ENCODE results near the gene PLEKHA4. TPM values are rescaled to one million over a fixed set of nuclear protein-coding genes. Genes with fewer than 3 reads are reported as not detected.

PLEKHA4 gene
- total RNA-seq, 2 experiments from 2014 or later = 8.1 to 8.4 TPM

GRCh38 chr19:48833977-48834376 is 34.4 kb downstream of the PLEKHA4 start:
- Histone ChIP-seq H4K20me1 (ENCODE audit: insufficient read depth, low read length) (no peaks in the 10 kb centered on the region), H3K9me2 (ENCODE audit: insufficient read depth, low read length) (no peaks in the 10 kb centered on the region), H3K4me1 (ENCODE audit: insufficient read depth, low read length, poor library complexity, severe bottlenecking) (peaks cover 20% of the 10 kb centered on the region), H3K4me3 (ENCODE audit: low read depth, low read length, poor library complexity, severe bottlenecking) (no peak overlapping the region), H3K79me2 (ENCODE audit: insufficient read depth, low read depth, low read length) (no peaks in the 10 kb centered on the region), H3K36me3 (ENCODE audit: insufficient read depth, low read length) (no peaks in the 10 kb centered on the region), H2AFZ (ENCODE audit: low read length) (no peak overlapping the region), H3K27ac (ENCODE audit: low read depth, low read length, poor library complexity, severe bottlenecking) (no peak overlapping the region), H3K9me3 (ENCODE audit: low read length) (no peaks in the 10 kb centered on the region), H3K4me2 (ENCODE audit: low read length) (no peak overlapping the region)
- TF ChIP-seq EZH2phosphoT487 (IDR thresholded peaks at IDR 0.05; ENCODE audit: borderline replicate concordance, low read depth, low read length) = no peak
- TF ChIP-seq, protein P1, sequence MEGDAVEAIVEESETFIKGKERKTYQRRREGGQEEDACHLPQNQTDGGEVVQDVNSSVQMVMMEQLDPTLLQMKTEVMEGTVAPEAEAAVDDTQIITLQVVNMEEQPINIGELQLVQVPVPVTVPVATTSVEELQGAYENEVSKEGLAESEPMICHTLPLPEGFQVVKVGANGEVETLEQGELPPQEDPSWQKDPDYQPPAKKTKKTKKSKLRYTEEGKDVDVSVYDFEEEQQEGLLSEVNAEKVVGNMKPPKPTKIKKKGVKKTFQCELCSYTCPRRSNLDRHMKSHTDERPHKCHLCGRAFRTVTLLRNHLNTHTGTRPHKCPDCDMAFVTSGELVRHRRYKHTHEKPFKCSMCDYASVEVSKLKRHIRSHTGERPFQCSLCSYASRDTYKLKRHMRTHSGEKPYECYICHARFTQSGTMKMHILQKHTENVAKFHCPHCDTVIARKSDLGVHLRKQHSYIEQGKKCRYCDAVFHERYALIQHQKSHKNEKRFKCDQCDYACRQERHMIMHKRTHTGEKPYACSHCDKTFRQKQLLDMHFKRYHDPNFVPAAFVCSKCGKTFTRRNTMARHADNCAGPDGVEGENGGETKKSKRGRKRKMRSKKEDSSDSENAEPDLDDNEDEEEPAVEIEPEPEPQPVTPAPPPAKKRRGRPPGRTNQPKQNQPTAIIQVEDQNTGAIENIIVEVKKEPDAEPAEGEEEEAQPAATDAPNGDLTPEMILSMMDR (conservative IDR thresholded peaks at IDR 0.05; ENCODE audit: low read length) = no peak
- ChIA-PET CTCF (ENCODE audit: unreplicated experiment) (no interaction called here), POLR2A (interaction anchor here (0.9 kb wide), 1 partner anchor 22 kb away, joined by 3 read pairs; no protein-coding TSS in a partner anchor)
- no peak for DNase-seq (ENCODE audit: low spot score)
- BruUV-seq (replicated peaks) = no TSS peak
- intact Hi-C loops (cut with micrococcal nuclease; ENCODE audit: unreplicated experiment) = no loop called here

- H3K9me2 ChIP-seq (ENCODE audit: insufficient read depth, low read length) = no peaks in the 10 kb centered on the region
- no TSS peak for BruUV-seq (replicated peaks)
- TF ChIP-seq EZH2phosphoT487 (IDR thresholded peaks at IDR 0.05; ENCODE audit: borderline replicate concordance, low read depth, low read length) = no peak
- TF ChIP-seq, protein P1 (conservative IDR thresholded peaks at IDR 0.05; ENCODE audit: low read length) = no peak
- no peak overlapping the region for H3K27ac ChIP-seq (ENCODE audit: low read depth, low read length, poor library complexity, severe bottlenecking)
- no peak overlapping the region for H3K4me2 ChIP-seq (ENCODE audit: low read length)
- H2AFZ ChIP-seq (ENCODE audit: low read length) = no peak overlapping the region
- no peaks in the 10 kb centered on the region for H3K79me2 ChIP-seq (ENCODE audit: insufficient read depth, low read depth, low read length)
- no peaks in the 10 kb centered on the region for H4K20me1 ChIP-seq (ENCODE audit: insufficient read depth, low read length)
- CTCF ChIA-PET (ENCODE audit: unreplicated experiment) = no interaction called here
- peaks cover 20% of the 10 kb centered on the region for H3K4me1 ChIP-seq (ENCODE audit: insufficient read depth, low read length, poor library complexity, severe bottlenecking)
- H3K4me3 ChIP-seq (ENCODE audit: low read depth, low read length, poor library complexity, severe bottlenecking) = no peak overlapping the region
- intact Hi-C loops (cut with micrococcal nuclease; ENCODE audit: unreplicated experiment) = no loop called here
- DNase-seq (ENCODE audit: low spot score) = no peak
- no peaks in the 10 kb centered on the region for H3K9me3 ChIP-seq (ENCODE audit: low read length)
- POLR2A ChIA-PET = interaction anchor here (0.9 kb wide), 1 partner anchor 21 kb away, joined by 3 read pairs; no protein-coding TSS in a partner anchor
- H3K36me3 ChIP-seq (ENCODE audit: insufficient read depth, low read length) = no peaks in the 10 kb centered on the region
Measured at GRCh38 chr19:48833049-48833448, 35.4 kb downstream of the PLEKHA4 start.

DNA sequence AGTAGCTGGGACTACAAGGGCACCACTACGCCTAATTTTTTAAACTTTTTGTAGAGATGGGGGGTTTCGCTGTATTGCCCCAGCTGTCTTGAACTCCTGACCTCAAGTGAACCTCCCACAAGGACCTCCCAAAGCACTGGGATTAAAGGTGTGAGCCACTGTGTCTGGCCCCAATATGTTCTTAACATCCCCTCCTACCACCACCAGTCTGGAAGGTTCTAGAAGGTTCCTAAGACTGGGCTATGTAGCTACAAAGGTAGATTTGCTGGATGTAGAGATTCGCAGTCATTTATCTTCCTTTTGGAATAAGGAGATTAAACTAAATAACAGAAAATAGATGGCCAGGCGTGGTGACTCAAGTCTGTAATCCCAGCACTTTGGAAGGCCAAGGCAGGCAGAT is 37.5 kb downstream of the PLEKHA4 start:
- ChIA-PET POLR2A (interaction anchor here (0.6 kb wide), 1 partner anchor 35 kb away, joined by 3 read pairs; no protein-coding TSS in a partner anchor), CTCF (ENCODE audit: unreplicated experiment) (no interaction called here)
- Histone ChIP-seq H3K4me1 (ENCODE audit: insufficient read depth, low read length, poor library complexity, severe bottlenecking) (peaks cover 6% of the 10 kb centered on the region), H3K27ac (ENCODE audit: low read depth, low read length, poor library complexity, severe bottlenecking) (no peak overlapping the region), H3K9me2 (ENCODE audit: insufficient read depth, low read length) (no peaks in the 10 kb centered on the region), H3K4me2 (ENCODE audit: low read length) (no peak overlapping the region), H3K9me3 (ENCODE audit: low read length) (no peaks in the 10 kb centered on the region), H3K79me2 (ENCODE audit: insufficient read depth, low read depth, low read length) (no peaks in the 10 kb centered on the region), H4K20me1 (ENCODE audit: insufficient read depth, low read length) (no peaks in the 10 kb centered on the region), H2AFZ (ENCODE audit: low read length) (no peak overlapping the region), H3K36me3 (ENCODE audit: insufficient read depth, low read length) (no peaks in the 10 kb centered on the region), H3K4me3 (ENCODE audit: low read depth, low read length, poor library complexity, severe bottlenecking) (no peak overlapping the region)
- intact Hi-C loops (cut with micrococcal nuclease; ENCODE audit: unreplicated experiment) = no loop called here
- TF ChIP-seq EZH2phosphoT487 (IDR thresholded peaks at IDR 0.05; ENCODE audit: borderline replicate concordance, low read depth, low read length) = no peak
- TF ChIP-seq, protein P1 (conservative IDR thresholded peaks at IDR 0.05; ENCODE audit: low read length) = no peak
- BruUV-seq (replicated peaks) = no TSS peak
- no peak for DNase-seq (ENCODE audit: low spot score)

Data from OCI-LY7 (cell line).